Kidney tubule cell (primary cell): ENCODE data around the gene KCNJ12.
"Not testable (repeated sequence)": the region's sequence is repeated elsewhere in the genome, so short reads cannot be mapped to it uniquely, and the experiment has no call there.

Experiments used
- DNase-seq: peaks from one replicate; pipeline ENCODE4 v3.0.0-alpha.2; 2018; ENCODE audit warnings: low spot score

KCNJ12 gene

GRCh38 chr17:21452377-21453143 is 76.4 kb downstream of the KCNJ12 start:
- peak; percentile 82 for DNase-seq

- no peak for DNase-seq
Measured at GRCh38 chr17:21453144-21453898, 77.2 kb downstream of the KCNJ12 start.

- not testable (repeated sequence) for DNase-seq
Measured at GRCh38 chr17:21454006-21454405, 77.8 kb downstream of the KCNJ12 start.

GRCh38 chr17:21454441-21454840 is 78.3 kb downstream of the KCNJ12 start:
- DNase-seq, result no peak

- no peak for DNase-seq
Measured at GRCh38 chr17:21455761-21456160, 79.6 kb downstream of the KCNJ12 start.

- not testable (repeated sequence) for DNase-seq
Measured at GRCh38 chr17:21456449-21456848, 80.3 kb downstream of the KCNJ12 start.

GRCh38 chr17:21457051-21458026 is 81.2 kb downstream of the KCNJ12 start:
- peak; percentile 94 for DNase-seq

GRCh38 chr17:21458054-21458453 is 81.9 kb downstream of the KCNJ12 start:
- no peak for DNase-seq

GRCh38 chr17:21459536-21459935 is 83.4 kb downstream of the KCNJ12 start:
- DNase-seq, result no peak

- DNase-seq, result no peak
Measured at GRCh38 chr17:21460358-21460757, 84.2 kb downstream of the KCNJ12 start.

GRCh38 chr17:21462237-21462636 is 86.1 kb downstream of the KCNJ12 start:
- no peak for DNase-seq

GRCh38 chr17:21463204-21463661 is 87.1 kb downstream of the KCNJ12 start:
- no peak for DNase-seq

GRCh38 chr17:21463779-21464407 is 87.7 kb downstream of the KCNJ12 start:
- DNase-seq, result no peak

GRCh38 chr17:21464611-21465021 is 88.5 kb downstream of the KCNJ12 start:
- DNase-seq, result no peak

GRCh38 chr17:21466550-21466949 is 90.4 kb downstream of the KCNJ12 start:
- DNase-seq, result no peak

- DNase-seq, result no peak
Measured at GRCh38 chr17:21467196-21467595, 91.0 kb downstream of the KCNJ12 start.

GRCh38 chr17:21467739-21468490 is 91.8 kb downstream of the KCNJ12 start:
- DNase-seq, result no peak
